ENCODE data around the gene COX8C.

GRCh38 chr14:93305725-93306418 lies 41.1 kb upstream of the COX8C start:
- TF ChIP-seq CTCF (IDR thresholded peaks at IDR 0.05 in 8 of 11, conservative IDR thresholded peaks at IDR 0.05 in 3 of 11) (no peak), POLR2A (IDR thresholded peaks at IDR 0.05) (no peak)
